ENCODE measurements around the gene ANTKMT. TPM values are rescaled to one million over a fixed set of nuclear protein-coding genes. Genes with fewer than 3 reads are reported as not detected.

The ANTKMT gene
- total and polyA plus RNA-seq, 4 donors = 14.0 to 29.7 (median 19.7) TPM

- TF ChIP-seq MAX (IDR thresholded peaks at IDR 0.05) = no peak
- TF ChIP-seq FOXA2 (IDR thresholded peaks at IDR 0.05) = no peak
- TF ChIP-seq CTCF (IDR thresholded peaks at IDR 0.05; ENCODE audit: low read depth, low read length, missing input control) = no peak
These were observed 42.6 kb upstream of the ANTKMT start (continued) for GRCh38 chr16:678209-678857.

- H3K27ac ChIP-seq (ENCODE audit: low read depth in 1 of 2, low read length in 2 of 2) = peak overlapping the region; percentile 68 to 72
- DNase-seq (ENCODE audit: low spot score) = peak; percentile 71
- no peaks in the 10 kb centered on the region for H3K9me3 ChIP-seq (ENCODE audit: control insufficient read depth in 4 of 4, low read length in 3 of 4)
- no peaks in the 10 kb centered on the region for H3K27me3 ChIP-seq (ENCODE audit: control insufficient read depth in 4 of 4, insufficient read depth in 4 of 4, low read length in 3 of 4)
- H3K36me3 ChIP-seq (ENCODE audit: control insufficient read depth in 4 of 4, insufficient read depth in 3 of 4, low read depth in 1 of 4, low read length in 3 of 4) = peaks cover 8 to 14% (median 12%) of the 10 kb centered on the region in 4 donors
- peak overlapping the region in 2 of 3 donors; percentile 36 to 52 for H3K4me3 ChIP-seq (ENCODE audit: low read depth in 1 of 3, low read length in 3 of 3)
- peak overlapping the region in 1 of 2 donors; percentile 26 for H3K9ac ChIP-seq (ENCODE audit: low read depth in 1 of 2, low read length in 2 of 2)
- WGBS = 32% methylated on average over 52 of the region's 52 CpGs
- TF ChIP-seq SP1 (IDR thresholded peaks at IDR 0.05) (no peak), GABPA (IDR thresholded peaks at IDR 0.05 in 1 of 2, conservative IDR thresholded peaks at IDR 0.05 in 1 of 2) (no peak), TAF1 (conservative IDR thresholded peaks at IDR 0.05) (no peak), ZBTB33 (IDR thresholded peaks at IDR 0.05) (no peak), HNF4A (conservative IDR thresholded peaks at IDR 0.05) (no peak), HNF4G (IDR thresholded peaks at IDR 0.05) (no peak), REST (IDR thresholded peaks at IDR 0.05) (no peak), FOXA1 (IDR thresholded peaks at IDR 0.05) (no peak), RXRA (IDR thresholded peaks at IDR 0.05) (no peak), EGR1 (IDR thresholded peaks at IDR 0.05; ENCODE audit: low read depth in 2 of 2) (no peak), MAX (IDR thresholded peaks at IDR 0.05) (no peak), JUND (IDR thresholded peaks at IDR 0.05) (no peak), RAD21 (IDR thresholded peaks at IDR 0.05) (no peak), FOXA2 (IDR thresholded peaks at IDR 0.05) (no peak), ATF3 (IDR thresholded peaks at IDR 0.05) (no peak)
- peaks cover 24 to 61% (median 44%) of the 10 kb centered on the region in 4 donors for H3K4me1 ChIP-seq (ENCODE audit: control insufficient read depth in 4 of 4, insufficient read depth in 4 of 4, low read length in 3 of 4)
These were observed 41.8 kb upstream of the ANTKMT start for GRCh38 chr16:678858-679813.

Data from liver (tissue), 9 donors.